Measurements from ENCODE around the gene EPS8. TPM values are rescaled to one million over a fixed set of nuclear protein-coding genes. Genes with fewer than 3 reads are reported as not detected.
A peak's percentile ranks its signal among the peaks of the same experiment; 100 is the strongest.

Gene EPS8
- polyA plus RNA-seq, 1 of the 3 experiments (the other 2 are of a cell fraction), result 19.8 TPM

DNA sequence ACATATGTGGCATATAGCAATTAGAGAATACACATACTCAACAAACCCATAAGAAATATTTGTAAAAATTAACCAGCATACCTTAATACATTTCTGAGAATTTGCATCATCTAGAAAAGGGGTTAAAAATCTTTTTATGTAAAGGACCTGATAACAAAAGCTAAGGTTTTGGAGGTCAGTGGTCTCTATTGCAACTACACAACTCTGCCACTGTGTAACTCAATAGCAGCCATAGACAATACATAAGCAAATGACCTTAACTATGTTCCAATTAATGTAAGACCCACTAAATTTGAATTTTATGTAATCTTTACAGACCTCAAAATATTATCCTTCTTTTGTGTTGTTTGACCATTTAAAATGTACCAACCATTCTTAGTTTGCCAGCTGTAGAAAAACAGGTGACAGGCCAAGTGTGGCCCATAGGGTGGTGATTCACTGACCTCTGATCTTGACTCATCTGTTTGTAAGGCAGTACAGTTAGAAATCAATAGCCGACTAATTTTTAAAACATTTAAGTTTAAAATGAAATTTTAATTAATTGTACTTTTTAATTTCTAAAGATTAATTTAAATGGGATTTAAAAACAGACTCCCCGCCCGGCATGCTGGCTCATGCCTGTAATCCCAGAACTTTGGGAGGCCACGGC, 7.4 kb upstream of the EPS8 start (continued):
- no peak for TF ChIP-seq EZH2phosphoT487 (IDR thresholded peaks at IDR 0.05; ENCODE audit: borderline replicate concordance, low read depth)
- TF ChIP-seq TAF1 (IDR thresholded peaks at IDR 0.05; ENCODE audit: borderline replicate concordance, low read depth, low read length), result no peak
- TF ChIP-seq FOXM1 (IDR thresholded peaks at IDR 0.05; ENCODE audit: low read depth), result no peak
- peak; percentile 43; the same call in 1 of the 2 replicates for TF ChIP-seq RXRA (IDR thresholded peaks at IDR 0.05; ENCODE audit: borderline replicate concordance, low read depth)
- peak; percentile 85 for TF ChIP-seq FOSL2 (IDR thresholded peaks at IDR 0.05; ENCODE audit: borderline replicate concordance, low read depth)
- TF ChIP-seq TEAD4 (IDR thresholded peaks at IDR 0.05; ENCODE audit: borderline replicate concordance, insufficient read depth), result peak; percentile 48; the same call in 1 of the 2 replicates
- TF ChIP-seq, protein P1, sequence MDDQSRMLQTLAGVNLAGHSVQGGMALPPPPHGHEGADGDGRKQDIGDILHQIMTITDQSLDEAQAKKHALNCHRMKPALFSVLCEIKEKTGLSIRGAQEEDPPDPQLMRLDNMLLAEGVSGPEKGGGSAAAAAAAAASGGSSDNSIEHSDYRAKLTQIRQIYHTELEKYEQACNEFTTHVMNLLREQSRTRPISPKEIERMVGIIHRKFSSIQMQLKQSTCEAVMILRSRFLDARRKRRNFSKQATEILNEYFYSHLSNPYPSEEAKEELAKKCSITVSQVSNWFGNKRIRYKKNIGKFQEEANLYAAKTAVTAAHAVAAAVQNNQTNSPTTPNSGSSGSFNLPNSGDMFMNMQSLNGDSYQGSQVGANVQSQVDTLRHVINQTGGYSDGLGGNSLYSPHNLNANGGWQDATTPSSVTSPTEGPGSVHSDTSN (IDR thresholded peaks at IDR 0.05), result peak; percentile 58
- TF ChIP-seq YY1 (IDR thresholded peaks at IDR 0.05; ENCODE audit: low read depth), result no peak
- TF ChIP-seq, protein P2, sequence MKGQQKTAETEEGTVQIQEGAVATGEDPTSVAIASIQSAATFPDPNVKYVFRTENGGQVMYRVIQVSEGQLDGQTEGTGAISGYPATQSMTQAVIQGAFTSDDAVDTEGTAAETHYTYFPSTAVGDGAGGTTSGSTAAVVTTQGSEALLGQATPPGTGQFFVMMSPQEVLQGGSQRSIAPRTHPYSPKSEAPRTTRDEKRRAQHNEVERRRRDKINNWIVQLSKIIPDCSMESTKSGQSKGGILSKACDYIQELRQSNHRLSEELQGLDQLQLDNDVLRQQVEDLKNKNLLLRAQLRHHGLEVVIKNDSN (IDR thresholded peaks at IDR 0.05; ENCODE audit: borderline replicate concordance, low read depth), result no peak

DNA sequence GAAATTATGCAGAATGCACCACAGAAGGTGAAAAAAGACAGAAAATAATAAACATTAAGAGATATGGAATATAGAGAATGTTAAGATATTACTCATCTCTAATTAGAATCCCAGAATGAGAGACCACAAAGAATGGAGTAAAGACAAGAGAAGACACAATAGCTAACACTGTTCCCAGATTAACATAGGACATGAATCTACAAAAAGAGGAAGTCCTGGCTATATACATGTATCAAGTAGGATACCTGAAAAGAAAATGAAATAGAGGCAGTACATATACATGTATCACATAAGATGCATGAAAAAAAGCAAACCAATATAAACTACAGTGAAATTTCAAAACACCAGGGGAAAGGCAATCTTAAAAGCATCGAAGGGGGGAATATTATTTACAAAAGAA, 5.6 kb upstream of the EPS8 start:
- H3K36me3 ChIP-seq (replicated peaks in 1 of 2; ENCODE audit: control insufficient read depth in 1 of 2, insufficient read depth in 2 of 2, low read length in 1 of 2), result no peaks in the 10 kb centered on the region
- DNase-seq, result no peak
- no peaks in the 10 kb centered on the region for H3F3A ChIP-seq (replicated peaks; ENCODE audit: insufficient read depth)
- H3K9ac ChIP-seq, result no peak overlapping the region
- no peak overlapping the region for H2AFZ ChIP-seq (ENCODE audit: low read depth)
- 55% methylated on average over 1 of the region's 1 CpG for WGBS (ENCODE audit: low lambda C conversion rate)
- no peak overlapping the region for H3K27ac ChIP-seq (ENCODE audit: low read depth in 2 of 2, low read length in 1 of 2)
- no peak for TF ChIP-seq TCF12 (IDR thresholded peaks at IDR 0.05)
- no peak for TF ChIP-seq ELF1 (IDR thresholded peaks at IDR 0.05)
- TF ChIP-seq SMC3 (IDR thresholded peaks at IDR 0.05; ENCODE audit: low read depth, low read length), result no peak
- TF ChIP-seq, protein P3, sequence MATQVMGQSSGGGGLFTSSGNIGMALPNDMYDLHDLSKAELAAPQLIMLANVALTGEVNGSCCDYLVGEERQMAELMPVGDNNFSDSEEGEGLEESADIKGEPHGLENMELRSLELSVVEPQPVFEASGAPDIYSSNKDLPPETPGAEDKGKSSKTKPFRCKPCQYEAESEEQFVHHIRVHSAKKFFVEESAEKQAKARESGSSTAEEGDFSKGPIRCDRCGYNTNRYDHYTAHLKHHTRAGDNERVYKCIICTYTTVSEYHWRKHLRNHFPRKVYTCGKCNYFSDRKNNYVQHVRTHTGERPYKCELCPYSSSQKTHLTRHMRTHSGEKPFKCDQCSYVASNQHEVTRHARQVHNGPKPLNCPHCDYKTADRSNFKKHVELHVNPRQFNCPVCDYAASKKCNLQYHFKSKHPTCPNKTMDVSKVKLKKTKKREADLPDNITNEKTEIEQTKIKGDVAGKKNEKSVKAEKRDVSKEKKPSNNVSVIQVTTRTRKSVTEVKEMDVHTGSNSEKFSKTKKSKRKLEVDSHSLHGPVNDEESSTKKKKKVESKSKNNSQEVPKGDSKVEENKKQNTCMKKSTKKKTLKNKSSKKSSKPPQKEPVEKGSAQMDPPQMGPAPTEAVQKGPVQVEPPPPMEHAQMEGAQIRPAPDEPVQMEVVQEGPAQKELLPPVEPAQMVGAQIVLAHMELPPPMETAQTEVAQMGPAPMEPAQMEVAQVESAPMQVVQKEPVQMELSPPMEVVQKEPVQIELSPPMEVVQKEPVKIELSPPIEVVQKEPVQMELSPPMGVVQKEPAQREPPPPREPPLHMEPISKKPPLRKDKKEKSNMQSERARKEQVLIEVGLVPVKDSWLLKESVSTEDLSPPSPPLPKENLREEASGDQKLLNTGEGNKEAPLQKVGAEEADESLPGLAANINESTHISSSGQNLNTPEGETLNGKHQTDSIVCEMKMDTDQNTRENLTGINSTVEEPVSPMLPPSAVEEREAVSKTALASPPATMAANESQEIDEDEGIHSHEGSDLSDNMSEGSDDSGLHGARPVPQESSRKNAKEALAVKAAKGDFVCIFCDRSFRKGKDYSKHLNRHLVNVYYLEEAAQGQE (IDR thresholded peaks at IDR 0.05; ENCODE audit: low read depth, low read length), result no peak
- TF ChIP-seq RXRA (IDR thresholded peaks at IDR 0.05; ENCODE audit: borderline replicate concordance, low read depth), result no peak
- TF ChIP-seq FOXM1 (IDR thresholded peaks at IDR 0.05; ENCODE audit: low read depth), result no peak
- no peak for TF ChIP-seq MXI1 (IDR thresholded peaks at IDR 0.05; ENCODE audit: low read depth, low read length)
- TF ChIP-seq JUND (IDR thresholded peaks at IDR 0.05), result no peak
- TF ChIP-seq FOSL2 (IDR thresholded peaks at IDR 0.05; ENCODE audit: borderline replicate concordance, low read depth), result no peak
- no peak for TF ChIP-seq GATA2 (CRISPR knock-in tag; IDR thresholded peaks at IDR 0.05)
- TF ChIP-seq RCOR1 (IDR thresholded peaks at IDR 0.05; ENCODE audit: low read length), result no peak
- TF ChIP-seq TEAD4 (IDR thresholded peaks at IDR 0.05; ENCODE audit: borderline replicate concordance, insufficient read depth), result no peak
- TF ChIP-seq RFX5 (IDR thresholded peaks at IDR 0.05; ENCODE audit: low read length), result no peak
- TF ChIP-seq, protein P4, sequence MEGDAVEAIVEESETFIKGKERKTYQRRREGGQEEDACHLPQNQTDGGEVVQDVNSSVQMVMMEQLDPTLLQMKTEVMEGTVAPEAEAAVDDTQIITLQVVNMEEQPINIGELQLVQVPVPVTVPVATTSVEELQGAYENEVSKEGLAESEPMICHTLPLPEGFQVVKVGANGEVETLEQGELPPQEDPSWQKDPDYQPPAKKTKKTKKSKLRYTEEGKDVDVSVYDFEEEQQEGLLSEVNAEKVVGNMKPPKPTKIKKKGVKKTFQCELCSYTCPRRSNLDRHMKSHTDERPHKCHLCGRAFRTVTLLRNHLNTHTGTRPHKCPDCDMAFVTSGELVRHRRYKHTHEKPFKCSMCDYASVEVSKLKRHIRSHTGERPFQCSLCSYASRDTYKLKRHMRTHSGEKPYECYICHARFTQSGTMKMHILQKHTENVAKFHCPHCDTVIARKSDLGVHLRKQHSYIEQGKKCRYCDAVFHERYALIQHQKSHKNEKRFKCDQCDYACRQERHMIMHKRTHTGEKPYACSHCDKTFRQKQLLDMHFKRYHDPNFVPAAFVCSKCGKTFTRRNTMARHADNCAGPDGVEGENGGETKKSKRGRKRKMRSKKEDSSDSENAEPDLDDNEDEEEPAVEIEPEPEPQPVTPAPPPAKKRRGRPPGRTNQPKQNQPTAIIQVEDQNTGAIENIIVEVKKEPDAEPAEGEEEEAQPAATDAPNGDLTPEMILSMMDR (IDR thresholded peaks at IDR 0.05), result no peak
- TF ChIP-seq YY1 (IDR thresholded peaks at IDR 0.05; ENCODE audit: low read depth), result no peak
- ChIA-PET CTCF (interaction anchor here (1.6 kb wide), 1 partner anchor 16 kb away, joined by 3 read pairs; no protein-coding TSS in a partner anchor), POLR2A (no interaction called here)
- H3K79me2 ChIP-seq (ENCODE audit: insufficient read depth), result no peaks in the 10 kb centered on the region
- H3K9me3 ChIP-seq, result no peaks in the 10 kb centered on the region
- H3K4me3 ChIP-seq (ENCODE audit: low read depth in 2 of 2, low read length in 1 of 2), result no peak overlapping the region
- no peaks in the 10 kb centered on the region for H3K27me3 ChIP-seq (ENCODE audit: insufficient read depth)
- H3K4me1 ChIP-seq (ENCODE audit: control insufficient read depth in 1 of 2, insufficient read depth in 2 of 2, low read depth in 1 of 2, low read length in 1 of 2), result peaks cover under 1 to 20% of the 10 kb centered on the region in 2 experiments; a peak in 3 of 4 replicates
- H3K4me2 ChIP-seq, result no peak overlapping the region
- H3K9me2 ChIP-seq, result no peaks in the 10 kb centered on the region
- no peaks in the 10 kb centered on the region for H4K20me1 ChIP-seq (ENCODE audit: insufficient read depth)

Measured in SK-N-SH (cell line).